Suprapubic skin (tissue), 3 donors: ENCODE data around the gene DIPK1A.

Experiments
- POLR2AphosphoS5 ChIP-seq, 3 donors: sonication (generic); formaldehyde crosslinking; IDR thresholded peaks; one replicate each; pipeline ENCODE4 v1.6.1; 2017; ENCODE audit warnings: antibody characterized with exemption in 3 of 3
- TF ChIP-seq, protein P1 (sequence below), 2 donors: fragments of 200-600 bp in 1 of 2; fragments of 450-650 bp in 1 of 2; sonication (generic) in 1 of 2; IDR thresholded peaks; one replicate each; pipeline ENCODE4 v1.5.1; 2016 to 2019; ENCODE audit warnings: antibody characterized with exemption in 2 of 2, mild to moderate bottlenecking in 1 of 2, moderate library complexity in 1 of 2

DNA sequence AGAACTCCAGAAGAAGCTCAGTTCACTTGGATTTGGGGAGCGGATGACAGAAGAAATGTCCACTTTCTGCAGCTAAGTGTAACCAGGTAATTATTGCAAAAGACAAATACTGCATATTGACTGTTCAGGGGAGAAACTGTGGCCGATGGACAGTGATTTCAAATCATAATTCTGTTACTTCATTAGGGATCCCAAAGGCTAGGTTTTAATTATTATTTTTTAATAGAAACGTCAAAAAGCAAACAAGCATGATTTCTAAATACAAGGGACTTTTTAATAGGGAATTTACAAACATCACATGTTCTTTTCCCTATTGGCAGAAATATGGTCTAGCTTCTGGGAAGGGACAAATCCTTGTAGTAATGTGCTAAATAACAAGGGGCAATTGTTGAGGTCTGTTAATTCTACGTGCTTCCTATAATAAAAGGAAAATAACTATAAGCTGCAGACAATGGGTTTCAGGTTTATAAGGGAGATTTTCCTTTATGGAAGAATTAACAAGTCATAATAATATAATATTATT is 15.5 kb downstream of the DIPK1A start:
- TF ChIP-seq, protein P1, sequence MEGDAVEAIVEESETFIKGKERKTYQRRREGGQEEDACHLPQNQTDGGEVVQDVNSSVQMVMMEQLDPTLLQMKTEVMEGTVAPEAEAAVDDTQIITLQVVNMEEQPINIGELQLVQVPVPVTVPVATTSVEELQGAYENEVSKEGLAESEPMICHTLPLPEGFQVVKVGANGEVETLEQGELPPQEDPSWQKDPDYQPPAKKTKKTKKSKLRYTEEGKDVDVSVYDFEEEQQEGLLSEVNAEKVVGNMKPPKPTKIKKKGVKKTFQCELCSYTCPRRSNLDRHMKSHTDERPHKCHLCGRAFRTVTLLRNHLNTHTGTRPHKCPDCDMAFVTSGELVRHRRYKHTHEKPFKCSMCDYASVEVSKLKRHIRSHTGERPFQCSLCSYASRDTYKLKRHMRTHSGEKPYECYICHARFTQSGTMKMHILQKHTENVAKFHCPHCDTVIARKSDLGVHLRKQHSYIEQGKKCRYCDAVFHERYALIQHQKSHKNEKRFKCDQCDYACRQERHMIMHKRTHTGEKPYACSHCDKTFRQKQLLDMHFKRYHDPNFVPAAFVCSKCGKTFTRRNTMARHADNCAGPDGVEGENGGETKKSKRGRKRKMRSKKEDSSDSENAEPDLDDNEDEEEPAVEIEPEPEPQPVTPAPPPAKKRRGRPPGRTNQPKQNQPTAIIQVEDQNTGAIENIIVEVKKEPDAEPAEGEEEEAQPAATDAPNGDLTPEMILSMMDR (IDR thresholded peaks at IDR 0.05) = no peak
- no peak for TF ChIP-seq POLR2AphosphoS5 (IDR thresholded peaks at IDR 0.05)
